ENCODE data around the gene NANOS1. TPM values are rescaled to one million over a fixed set of nuclear protein-coding genes. Genes with fewer than 3 reads are reported as not detected.

Gene NANOS1, protein sequence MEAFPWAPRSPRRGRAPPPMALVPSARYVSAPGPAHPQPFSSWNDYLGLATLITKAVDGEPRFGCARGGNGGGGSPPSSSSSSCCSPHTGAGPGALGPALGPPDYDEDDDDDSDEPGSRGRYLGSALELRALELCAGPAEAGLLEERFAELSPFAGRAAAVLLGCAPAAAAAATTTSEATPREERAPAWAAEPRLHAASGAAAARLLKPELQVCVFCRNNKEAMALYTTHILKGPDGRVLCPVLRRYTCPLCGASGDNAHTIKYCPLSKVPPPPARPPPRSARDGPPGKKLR
- total RNA-seq (2014; rRNA removed; shearing (Covaris generic); ENCODE audit: low replicate concordance): 22.5 and 27.9 TPM in 2 replicates

GRCh38 chr10:119029613-119030420 lies at the start of gene NANOS1:
Gene NANOS1 (plus strand): TSS chr10:119029714. CDS start chr10:119029802, 88 bp downstream.
- peak; percentile 57 for DNase-seq (ENCODE audit: low read depth)
- in situ Hi-C loops (cut with HindIII; ENCODE audit: low pct_unique_long_range_greater_than_20kb, low sequenced_read_pairs): no loop called here

GRCh38 chr10:118980135-118980865 lies 49.2 kb upstream of the NANOS1 start:
- no peak for DNase-seq (ENCODE audit: low read depth)
- in situ Hi-C loops (cut with HindIII; ENCODE audit: low pct_unique_long_range_greater_than_20kb, low sequenced_read_pairs): no loop called here

DNA sequence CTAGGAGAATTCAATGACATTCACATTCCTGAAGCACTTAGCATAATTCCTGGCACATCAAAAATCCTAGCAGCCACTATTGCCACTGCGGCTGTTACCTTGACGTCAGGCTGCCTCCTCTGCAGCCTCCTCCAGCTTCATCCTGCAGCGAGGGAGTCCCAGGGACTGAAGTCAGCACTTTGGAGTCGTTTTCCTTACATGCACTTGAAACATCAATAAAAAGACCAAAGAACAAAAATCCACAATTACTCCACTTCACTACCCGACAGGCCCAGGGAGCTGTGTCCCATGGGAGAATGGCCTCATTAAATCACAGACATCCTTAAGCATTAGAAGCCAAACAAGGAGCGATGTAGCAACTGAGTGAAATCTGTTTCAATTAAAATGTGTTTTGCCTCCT lies 48.6 kb upstream of the NANOS1 start:
- in situ Hi-C loops (cut with HindIII; ENCODE audit: low pct_unique_long_range_greater_than_20kb, low sequenced_read_pairs): no loop called here
- DNase-seq (ENCODE audit: low read depth): no peak

- no peak for DNase-seq (ENCODE audit: low read depth)
- in situ Hi-C loops (cut with HindIII; ENCODE audit: low pct_unique_long_range_greater_than_20kb, low sequenced_read_pairs): no loop called here
Observed at GRCh38 chr10:118981946-118982345, 47.6 kb upstream of the NANOS1 start.

DNA sequence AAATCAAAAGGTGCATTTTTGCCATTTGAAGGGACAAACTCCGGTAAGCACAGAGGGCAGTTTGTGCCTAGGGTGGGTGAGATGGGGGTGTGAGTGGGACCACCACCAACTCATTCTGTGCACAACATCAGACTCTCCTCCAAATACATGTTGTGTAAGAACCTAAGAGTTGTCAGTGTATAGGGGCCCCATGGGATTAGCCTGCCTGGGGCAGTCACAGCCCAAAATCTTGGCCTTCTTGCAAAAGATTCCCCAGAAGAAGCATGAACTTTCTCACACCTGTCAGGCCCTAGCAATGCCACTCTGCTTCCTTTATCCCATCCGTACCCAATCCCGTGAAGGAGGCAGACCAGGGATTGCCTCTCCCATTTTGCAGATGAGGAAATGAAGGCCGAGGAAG lies 47.1 kb upstream of the NANOS1 start:
- in situ Hi-C loops (cut with HindIII; ENCODE audit: low pct_unique_long_range_greater_than_20kb, low sequenced_read_pairs): no loop called here
- DNase-seq (ENCODE audit: low read depth): no peak

DNA sequence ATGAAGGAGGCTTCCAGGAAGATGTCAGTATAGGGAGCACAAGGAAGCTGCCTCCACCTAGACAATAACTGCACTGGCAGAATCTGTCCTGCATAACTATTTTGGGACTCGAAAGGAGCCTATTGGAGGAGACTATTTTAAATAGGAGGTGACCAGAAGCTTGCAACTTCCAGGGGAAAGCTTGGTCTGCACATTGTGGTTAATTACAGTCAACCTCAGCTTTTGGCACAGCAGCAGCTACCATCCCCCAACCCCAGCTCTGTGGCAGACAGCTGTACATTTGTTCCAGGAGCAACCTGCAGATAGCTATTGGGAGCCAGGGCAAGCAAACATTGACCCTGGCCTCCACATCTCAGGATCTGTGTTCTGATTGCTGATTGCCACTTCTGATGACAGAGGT lies 46.3 kb upstream of the NANOS1 start:
- in situ Hi-C loops (cut with HindIII; ENCODE audit: low pct_unique_long_range_greater_than_20kb, low sequenced_read_pairs): no loop called here
- DNase-seq (ENCODE audit: low read depth): no peak

- no peak for DNase-seq (ENCODE audit: low read depth)
- in situ Hi-C loops (cut with HindIII; ENCODE audit: low pct_unique_long_range_greater_than_20kb, low sequenced_read_pairs): no loop called here
Observed at GRCh38 chr10:118985576-118985975, 43.9 kb upstream of the NANOS1 start.

DNA sequence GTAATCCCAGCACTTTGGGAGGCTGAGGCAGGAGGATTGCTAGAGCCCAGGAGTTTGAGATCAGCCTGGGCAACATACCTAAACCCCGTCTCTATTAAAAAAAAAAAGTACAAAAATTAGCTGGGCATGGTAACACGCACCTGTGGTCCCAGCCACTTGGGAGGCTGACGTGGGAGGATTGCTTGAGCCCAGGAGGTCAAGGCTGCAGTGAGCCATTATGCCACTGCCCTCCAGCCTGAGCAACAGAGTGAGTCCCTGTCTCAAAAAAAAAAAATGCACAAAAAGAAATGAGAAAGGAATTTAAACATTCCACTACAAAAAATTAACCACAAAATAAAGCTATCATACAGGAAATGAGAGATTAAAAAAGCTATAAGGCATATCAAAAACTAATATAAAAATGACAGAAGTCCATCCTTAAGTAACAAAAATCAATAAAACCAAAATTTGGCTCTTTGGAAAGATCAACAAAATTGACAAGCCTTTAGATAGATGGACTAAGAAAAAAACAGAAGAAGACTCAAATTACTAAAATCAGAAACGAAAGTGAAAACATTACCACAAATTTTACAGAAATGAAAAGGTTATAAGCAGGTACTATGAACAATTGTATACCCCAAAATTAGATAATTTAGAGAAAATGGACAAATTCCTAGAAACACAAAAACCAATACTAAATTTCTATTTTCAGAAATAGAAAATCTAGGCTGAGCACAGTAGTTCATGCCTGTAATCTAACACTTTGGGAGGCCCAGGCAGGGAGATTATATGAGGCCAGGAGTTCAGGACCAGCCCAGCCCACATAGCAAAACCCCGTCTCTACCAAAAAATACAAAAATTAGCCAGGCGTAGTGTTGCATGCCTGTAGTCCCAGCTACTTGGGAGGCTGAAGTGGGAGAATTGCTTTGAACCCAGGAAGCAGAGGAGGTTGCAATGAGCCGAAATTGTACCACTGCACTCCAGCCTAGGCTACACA lies 42.4 kb upstream of the NANOS1 start:
- in situ Hi-C loops (cut with HindIII; ENCODE audit: low pct_unique_long_range_greater_than_20kb, low sequenced_read_pairs): no loop called here

DNA sequence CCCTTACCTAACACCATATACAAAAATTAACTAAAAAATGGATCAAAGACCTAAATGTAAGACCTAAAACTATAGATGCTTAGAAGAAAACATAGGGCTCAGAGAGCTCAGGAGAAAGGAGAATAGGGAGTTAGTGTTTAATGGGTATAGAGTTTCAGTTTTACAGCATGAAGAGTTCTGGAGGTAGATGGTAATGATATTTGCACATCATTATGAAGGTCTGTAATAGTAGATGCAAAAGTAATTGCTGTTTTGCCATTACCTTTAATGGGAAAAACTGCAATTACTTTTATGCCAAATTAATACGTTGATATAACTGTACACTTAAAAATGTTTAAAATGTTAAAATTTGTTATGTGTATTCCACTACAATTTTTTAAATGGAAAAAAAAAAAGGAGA lies 39.2 kb upstream of the NANOS1 start:
- in situ Hi-C loops (cut with HindIII; ENCODE audit: low pct_unique_long_range_greater_than_20kb, low sequenced_read_pairs): no loop called here

More for the DNA sequence above, 42.4 kb upstream of the NANOS1 start:
- no peak for DNase-seq (ENCODE audit: low read depth)

GRCh38 chr10:118992496-118992895 lies 37.0 kb upstream of the NANOS1 start:
- DNase-seq (ENCODE audit: low read depth): no peak
- in situ Hi-C loops (cut with HindIII; ENCODE audit: low pct_unique_long_range_greater_than_20kb, low sequenced_read_pairs): no loop called here

More for the DNA sequence above, 39.2 kb upstream of the NANOS1 start:
- DNase-seq (ENCODE audit: low read depth): no peak

DNA sequence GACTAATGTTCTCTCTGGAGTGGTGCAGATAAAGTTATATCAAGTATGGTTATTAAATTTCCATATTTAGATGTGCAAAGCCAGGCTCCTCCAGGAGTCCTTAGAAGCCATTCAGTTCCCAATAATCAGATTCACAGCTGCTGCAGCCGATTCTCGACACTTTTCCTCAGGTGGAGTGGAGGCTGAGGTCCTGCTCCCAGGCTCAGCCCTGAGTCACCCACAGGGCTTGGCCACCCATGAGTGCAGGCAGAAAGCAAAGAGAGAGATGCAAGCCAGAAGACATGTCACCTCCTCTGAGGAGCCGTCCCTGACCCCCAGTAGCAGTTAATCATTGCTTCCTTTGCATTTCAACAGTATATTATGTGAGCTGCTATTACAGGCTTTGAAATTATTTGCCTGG lies 36.3 kb upstream of the NANOS1 start:
- no peak for DNase-seq (ENCODE audit: low read depth)
- in situ Hi-C loops (cut with HindIII; ENCODE audit: low pct_unique_long_range_greater_than_20kb, low sequenced_read_pairs): no loop called here

- no peak for DNase-seq (ENCODE audit: low read depth)
- in situ Hi-C loops (cut with HindIII; ENCODE audit: low pct_unique_long_range_greater_than_20kb, low sequenced_read_pairs): no loop called here
Observed at GRCh38 chr10:118994321-118994720, 35.2 kb upstream of the NANOS1 start.

GRCh38 chr10:118995739-118996138 lies 33.8 kb upstream of the NANOS1 start:
- in situ Hi-C loops (cut with HindIII; ENCODE audit: low pct_unique_long_range_greater_than_20kb, low sequenced_read_pairs): no loop called here
- no peak for DNase-seq (ENCODE audit: low read depth)

DNA sequence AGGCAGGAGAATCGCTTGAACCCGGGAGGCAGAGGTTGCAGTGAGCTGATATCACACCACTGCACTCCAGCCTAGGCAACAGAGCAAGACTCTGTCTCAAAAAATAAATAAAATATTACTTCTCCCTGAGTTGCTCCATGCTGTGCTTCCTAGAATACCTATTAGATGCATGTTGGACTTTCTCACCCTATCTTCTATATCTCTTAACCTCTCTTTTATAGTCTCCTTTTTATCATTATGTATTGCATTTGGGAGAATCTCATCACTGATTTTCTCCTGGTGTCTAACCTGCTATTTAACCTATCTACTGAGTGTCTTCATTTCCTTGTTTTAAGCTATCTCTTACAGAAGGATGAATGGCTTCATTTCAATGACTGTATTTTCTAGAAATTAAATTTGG lies 32.1 kb upstream of the NANOS1 start:
- in situ Hi-C loops (cut with HindIII; ENCODE audit: low pct_unique_long_range_greater_than_20kb, low sequenced_read_pairs): no loop called here
- DNase-seq (ENCODE audit: low read depth): no peak

DNA sequence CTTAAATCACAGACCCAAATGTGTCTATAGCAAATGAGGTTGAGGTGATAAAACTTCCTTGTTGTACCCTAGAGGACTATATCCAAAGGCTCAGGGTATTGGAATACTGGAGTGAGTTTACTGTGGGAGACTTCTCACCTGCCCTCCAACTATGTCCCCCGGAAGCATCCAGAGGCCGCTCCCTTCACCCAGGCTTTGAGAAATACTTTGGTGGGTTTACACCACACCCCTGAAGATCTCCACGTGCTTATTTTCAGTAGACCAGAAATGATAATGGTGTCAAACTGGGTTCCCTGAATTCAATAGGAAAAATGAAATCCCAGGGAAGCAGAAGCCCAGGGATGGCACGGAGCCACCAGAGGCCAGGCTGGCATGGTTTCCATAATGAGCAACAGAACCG lies 31.3 kb upstream of the NANOS1 start:
- in situ Hi-C loops (cut with HindIII; ENCODE audit: low pct_unique_long_range_greater_than_20kb, low sequenced_read_pairs): no loop called here
- DNase-seq (ENCODE audit: low read depth): no peak

DNA sequence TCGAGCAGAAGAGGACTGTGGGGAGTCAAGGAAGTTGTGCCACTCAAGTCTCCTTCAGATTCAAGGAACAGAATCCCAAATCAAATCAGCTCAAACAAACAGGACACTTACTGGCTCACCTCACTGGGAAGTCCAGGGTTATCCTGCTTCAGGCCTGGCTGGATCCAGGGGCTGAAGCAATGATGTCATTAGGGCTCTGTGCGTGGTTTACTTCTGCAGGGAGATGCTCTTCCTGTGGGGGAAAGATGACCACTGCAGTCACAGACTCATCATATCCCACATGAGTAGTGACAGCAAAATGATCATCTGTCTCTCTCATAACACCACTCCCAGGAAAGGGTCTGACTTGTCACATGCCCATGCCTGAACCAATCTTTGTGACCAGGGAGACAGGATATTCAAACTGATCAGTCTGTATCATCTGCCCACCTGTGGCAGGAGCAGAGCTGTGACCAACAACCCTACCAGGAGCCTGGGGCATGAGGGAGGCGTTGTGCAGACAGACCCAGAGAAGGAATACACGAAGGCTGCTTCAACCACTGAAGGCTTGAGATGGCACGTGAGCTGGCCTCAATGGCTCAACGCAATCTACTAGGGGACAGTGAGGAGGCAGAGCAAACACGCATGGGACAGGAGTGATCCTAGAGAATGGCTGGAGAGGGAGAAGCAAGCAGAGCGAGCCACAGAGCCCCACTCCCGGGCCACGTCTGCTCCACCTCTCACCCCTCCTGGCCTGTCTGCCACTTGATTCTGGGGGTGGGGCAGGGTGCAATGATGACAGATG lies 27.6 kb upstream of the NANOS1 start:
- DNase-seq (ENCODE audit: low read depth): no peak
- in situ Hi-C loops (cut with HindIII; ENCODE audit: low pct_unique_long_range_greater_than_20kb, low sequenced_read_pairs): no loop called here

DNA sequence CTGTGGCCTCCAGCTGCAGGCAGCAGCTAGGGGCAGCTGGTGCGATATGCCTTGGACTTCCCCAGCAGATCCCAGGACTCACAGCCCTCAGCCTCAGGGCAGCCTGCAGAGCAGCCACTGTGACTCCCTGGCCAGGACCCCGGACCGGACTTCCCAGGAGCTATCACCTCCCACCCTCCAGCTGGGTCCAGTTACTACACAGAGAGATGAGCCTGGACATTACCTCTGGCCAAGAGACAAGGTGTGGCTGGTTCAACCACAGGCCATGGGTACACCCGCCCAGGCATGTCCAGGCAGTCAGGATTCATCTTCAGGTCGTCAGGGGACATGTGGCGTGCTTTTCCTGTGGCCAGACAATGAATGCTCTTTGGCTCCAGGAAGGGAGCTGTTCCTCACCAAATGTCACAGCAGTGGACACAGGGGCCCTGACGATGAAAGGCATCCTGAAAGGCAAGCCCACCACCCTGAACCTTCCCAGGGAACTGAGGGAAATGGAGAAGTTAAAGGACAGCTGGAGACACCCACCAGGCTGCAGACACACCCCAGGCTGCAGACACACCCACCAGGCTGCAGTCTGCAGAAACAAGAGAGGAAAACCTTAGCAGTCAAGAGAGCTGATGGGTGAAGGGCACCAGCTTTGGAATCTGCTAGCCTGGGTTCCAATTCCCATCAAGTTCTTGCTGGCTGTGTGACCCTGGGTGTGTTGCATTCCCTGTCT lies 25.8 kb upstream of the NANOS1 start:
- DNase-seq (ENCODE audit: low read depth): peak; percentile 47
- in situ Hi-C loops (cut with HindIII; ENCODE audit: low pct_unique_long_range_greater_than_20kb, low sequenced_read_pairs): no loop called here

All from Caki2 (cell line).